ENCODE measurements around the gene AXDND1.
A peak's percentile ranks its signal among the peaks of the same experiment; 100 is the strongest.
"Not testable (repeated sequence)": the region's sequence is repeated elsewhere in the genome, so short reads cannot be mapped to it uniquely, and the experiment has no call there.

Gene AXDND1

GRCh38 chr1:179369751-179370341 lies 4.1 kb downstream of the AXDND1 start:
- FAIRE-seq: peak; percentile 84
- peak; percentile 37 for DNase-seq (ENCODE audit: insufficient read length, low spot score)

GRCh38 chr1:179372160-179372559 lies 6.4 kb downstream of the AXDND1 start:
- no peak for DNase-seq (ENCODE audit: insufficient read length, low spot score)
- FAIRE-seq: peak; percentile 16
- no peak for TF ChIP-seq CTCF (IDR thresholded peaks at IDR 0.05; ENCODE audit: insufficient read depth, missing control alignments)

More at GRCh38 chr1:179369751-179370341, 4.1 kb downstream of the AXDND1 start:
- TF ChIP-seq CTCF (IDR thresholded peaks at IDR 0.05; ENCODE audit: insufficient read depth, missing control alignments): peak; percentile 88

- no peak for FAIRE-seq
- TF ChIP-seq CTCF (IDR thresholded peaks at IDR 0.05; ENCODE audit: insufficient read depth, missing control alignments): no peak
- no peak for DNase-seq (ENCODE audit: insufficient read length, low spot score)
Observed at GRCh38 chr1:179376223-179376622, 10.5 kb downstream of the AXDND1 start.

- no peak for TF ChIP-seq CTCF (IDR thresholded peaks at IDR 0.05; ENCODE audit: insufficient read depth, missing control alignments)
- FAIRE-seq (no peak), DNase-seq (ENCODE audit: insufficient read length, low spot score) (no peak)
Observed at GRCh38 chr1:179380299-179380698, 14.5 kb downstream of the AXDND1 start.

GRCh38 chr1:179384027-179384426 lies 18.3 kb downstream of the AXDND1 start:
- no peak for FAIRE-seq
- TF ChIP-seq CTCF (IDR thresholded peaks at IDR 0.05; ENCODE audit: insufficient read depth, missing control alignments): no peak
- DNase-seq (ENCODE audit: insufficient read length, low spot score): no peak

GRCh38 chr1:179385510-179385909 lies 19.7 kb downstream of the AXDND1 start:
- FAIRE-seq (no peak), DNase-seq (ENCODE audit: insufficient read length, low spot score) (no peak)
- TF ChIP-seq CTCF (IDR thresholded peaks at IDR 0.05; ENCODE audit: insufficient read depth, missing control alignments): no peak

- no peak for TF ChIP-seq CTCF (IDR thresholded peaks at IDR 0.05; ENCODE audit: insufficient read depth, missing control alignments)
- no peak for FAIRE-seq
- DNase-seq (ENCODE audit: insufficient read length, low spot score): no peak
Observed at GRCh38 chr1:179393721-179394120, 27.9 kb downstream of the AXDND1 start.

GRCh38 chr1:179399399-179399798 lies 33.6 kb downstream of the AXDND1 start:
- DNase-seq (ENCODE audit: insufficient read length, low spot score); FAIRE-seq: not testable (repeated sequence)

- DNase-seq (ENCODE audit: insufficient read length, low spot score); FAIRE-seq: not testable (repeated sequence)
Observed at GRCh38 chr1:179417760-179418159, 52.0 kb downstream of the AXDND1 start.

- FAIRE-seq; DNase-seq (ENCODE audit: insufficient read length, low spot score): not testable (repeated sequence)
Observed at GRCh38 chr1:179418706-179419105, 52.9 kb downstream of the AXDND1 start.
